ENCODE measurements around the gene FANCI.

FANCI gene

GRCh38 chr15:89308236-89308635, 64.5 kb downstream of the FANCI start:
- DNase-seq: no peak

- no peak for DNase-seq
Observed at GRCh38 chr15:89309993-89310392, 66.2 kb downstream of the FANCI start.

- no peak for DNase-seq
Observed at GRCh38 chr15:89315375-89315929, 71.7 kb downstream of the FANCI start.

- DNase-seq: no peak
Observed at GRCh38 chr15:89316504-89316903, 72.7 kb downstream of the FANCI start.

GRCh38 chr15:89317186-89317720, 73.5 kb downstream of the FANCI start:
- DNase-seq: no peak

GRCh38 chr15:89319678-89320077, 75.9 kb downstream of the FANCI start:
- DNase-seq: no peak

GRCh38 chr15:89320200-89320599, 76.4 kb downstream of the FANCI start:
- no peak for DNase-seq

- DNase-seq: no peak
Observed at GRCh38 chr15:89321521-89322410, 78.0 kb downstream of the FANCI start.

- DNase-seq: no peak
Observed at GRCh38 chr15:89322822-89323221, 79.0 kb downstream of the FANCI start.

- no peak for DNase-seq
Observed at GRCh38 chr15:89323825-89324224, 80.0 kb downstream of the FANCI start.

GRCh38 chr15:89325039-89325803, 81.4 kb downstream of the FANCI start:
- no peak for DNase-seq

GRCh38 chr15:89326316-89326715, 82.5 kb downstream of the FANCI start:
- peak in 1 of 2 experiments; percentile 41 for DNase-seq

- DNase-seq: no peak
Observed at GRCh38 chr15:89327113-89327512, 83.3 kb downstream of the FANCI start.

GRCh38 chr15:89328398-89329254, 84.8 kb downstream of the FANCI start:
- DNase-seq: no peak

- DNase-seq: no peak
Observed at GRCh38 chr15:89329329-89330084, 85.7 kb downstream of the FANCI start.

- DNase-seq: no peak
Observed at GRCh38 chr15:89330119-89330518, 86.3 kb downstream of the FANCI start.

GRCh38 chr15:89330881-89331595, 87.3 kb downstream of the FANCI start:
- DNase-seq: no peak

GRCh38 chr15:89332446-89332845, 88.7 kb downstream of the FANCI start:
- peak in 1 of 2 experiments; percentile 35 for DNase-seq

- DNase-seq: no peak
Observed at GRCh38 chr15:89333011-89333860, 89.5 kb downstream of the FANCI start.

- no peak for DNase-seq
Observed at GRCh38 chr15:89333959-89334509, 90.3 kb downstream of the FANCI start.

Data from SW 1271 (cell line).